GM21619 (cell line): ENCODE results near the gene NPAS4.
"Not testable (repeated sequence)": the region's sequence is repeated elsewhere in the genome, so short reads cannot be mapped to it uniquely, and the experiment has no call there.

ENCODE experiments used
- ATAC-seq: cut with Tn5 transposase; IDR thresholded peaks from one replicate; pipeline ENCODE4 v1.9.1; 2021; ENCODE audit not compliant: unreplicated experiment

NPAS4 gene

DNA sequence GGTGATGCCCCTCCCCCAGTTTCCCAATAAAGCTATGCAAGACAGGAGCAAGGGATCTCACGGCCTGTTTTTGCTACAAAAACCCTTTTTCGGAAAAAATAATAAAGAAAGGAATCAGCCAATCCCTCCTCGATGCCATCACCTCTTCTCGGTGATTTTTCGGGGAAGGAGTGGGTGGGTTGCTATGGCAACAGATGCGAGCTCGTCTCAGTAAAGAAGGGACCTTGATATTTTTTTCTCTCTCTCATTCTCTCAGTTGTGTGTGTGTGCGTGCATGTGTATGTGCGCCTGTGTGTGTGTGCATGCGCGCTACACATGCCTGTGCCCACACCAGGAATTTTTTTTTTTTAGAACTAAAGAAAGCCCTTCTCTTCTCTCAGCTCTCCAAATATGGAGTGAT is 3.8 kb upstream of the NPAS4 start:
- no peak for ATAC-seq

DNA sequence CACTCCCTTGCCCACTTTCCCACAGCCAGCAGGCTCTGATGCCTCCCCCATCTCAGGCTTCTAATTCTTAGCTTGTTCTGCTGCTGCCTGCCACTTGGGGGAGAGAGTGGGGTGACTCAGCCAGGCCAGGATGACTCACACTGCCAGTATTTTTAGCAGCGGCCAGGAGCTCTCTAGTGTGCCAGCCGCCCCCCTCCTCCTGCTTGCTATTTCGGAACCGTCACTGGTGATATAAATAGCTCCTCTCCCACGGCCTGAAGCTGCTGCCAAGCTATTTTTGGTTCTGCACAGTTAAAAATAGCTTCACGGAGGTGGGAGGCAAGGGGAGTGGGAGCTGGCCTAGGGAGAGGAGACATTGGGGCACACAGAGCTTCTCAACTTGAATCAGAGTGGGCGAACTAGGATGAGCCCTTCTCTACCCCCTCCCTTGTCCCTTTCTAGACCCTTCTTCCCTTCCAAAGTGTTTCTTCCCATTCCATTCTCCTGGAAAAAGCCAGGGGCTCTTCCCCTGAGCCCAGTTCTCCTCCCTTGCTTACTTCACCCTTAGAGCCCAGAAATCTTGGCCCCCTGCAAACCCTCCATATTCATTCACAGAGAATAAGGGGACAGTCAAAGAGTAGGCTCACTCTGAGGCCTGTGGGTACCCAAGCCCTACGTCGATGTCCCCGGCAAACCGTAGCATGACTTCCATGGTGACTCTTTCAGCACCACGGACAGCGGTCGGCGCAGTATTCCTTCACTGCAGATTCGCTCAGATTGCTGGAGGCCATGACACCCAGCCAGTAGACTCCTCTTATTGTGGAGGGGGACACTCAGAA is 2.5 kb upstream of the NPAS4 start:
- peak; percentile 54 for ATAC-seq

DNA sequence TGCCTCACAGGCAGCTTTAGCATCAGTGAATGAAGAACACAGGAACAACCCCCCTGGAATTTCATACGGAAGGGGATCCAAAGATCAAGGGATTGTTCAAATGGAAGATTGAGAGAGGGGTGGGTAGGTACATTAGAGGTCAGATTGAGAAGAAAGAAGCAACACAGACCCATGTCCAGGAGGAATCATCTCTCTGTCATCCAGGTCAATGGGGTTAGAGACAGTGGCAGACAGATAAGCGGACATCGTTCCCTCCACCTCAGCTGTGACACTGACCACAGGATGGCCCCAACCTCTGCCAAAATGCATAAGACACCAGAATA is 1.9 kb upstream of the NPAS4 start:
- ATAC-seq = no peak

DNA sequence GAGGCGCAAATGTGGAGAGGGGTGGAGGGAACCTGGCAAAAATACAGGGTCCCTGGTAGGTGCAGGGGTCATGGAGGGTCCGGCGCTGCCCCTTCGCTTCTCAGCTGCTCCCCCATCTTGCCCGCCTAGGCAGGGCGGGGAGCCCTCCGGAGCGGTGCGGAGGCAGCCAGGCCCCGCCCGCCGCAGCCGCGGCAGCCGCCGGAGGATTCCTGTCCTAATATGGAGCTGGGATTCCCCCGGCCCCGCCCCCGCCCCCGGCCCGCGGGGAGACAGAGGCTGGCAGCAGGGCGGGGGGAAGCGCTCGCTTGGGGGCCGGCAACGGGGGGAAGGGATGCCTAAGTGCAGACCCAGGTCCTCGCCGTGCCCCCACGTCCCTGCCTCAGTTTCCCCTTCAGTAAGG is 1.0 kb upstream of the NPAS4 start:
- ATAC-seq = no peak

DNA sequence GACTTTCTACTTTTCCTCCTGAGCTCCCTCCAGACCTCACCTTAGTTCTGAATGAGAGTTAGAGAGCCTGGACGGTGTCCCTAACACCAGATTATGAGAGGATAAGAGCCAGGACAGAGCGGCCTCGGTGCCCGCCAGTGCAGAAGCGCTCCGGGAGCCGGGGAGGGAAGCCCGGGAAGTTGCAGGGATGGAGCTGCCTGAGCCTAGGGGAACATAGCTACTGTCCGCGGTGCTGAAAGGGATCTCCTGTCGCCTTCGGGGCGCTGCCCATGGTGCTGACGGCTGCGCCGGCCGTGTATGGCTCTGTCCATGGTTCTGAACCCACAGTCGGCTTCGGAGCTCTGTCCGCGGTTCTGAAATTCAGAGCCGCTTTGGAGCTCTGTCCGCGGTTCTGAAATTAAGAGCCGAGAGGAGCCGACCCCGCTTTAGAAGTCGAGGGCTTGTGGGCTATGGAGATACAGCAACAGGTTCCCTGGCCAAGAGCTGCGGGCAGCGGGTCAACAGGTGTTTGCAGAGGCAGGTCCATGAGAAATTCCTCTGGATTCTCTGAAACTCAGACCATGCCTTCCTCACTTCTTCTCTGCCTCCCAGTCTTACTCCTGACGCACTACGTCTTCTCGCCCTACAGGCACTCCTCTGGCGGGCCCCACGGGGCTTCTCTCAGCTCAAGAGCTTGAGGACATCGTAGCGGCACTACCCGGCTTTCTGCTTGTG is 814 bp downstream of the NPAS4 start:
- peak; percentile 61 for ATAC-seq

DNA sequence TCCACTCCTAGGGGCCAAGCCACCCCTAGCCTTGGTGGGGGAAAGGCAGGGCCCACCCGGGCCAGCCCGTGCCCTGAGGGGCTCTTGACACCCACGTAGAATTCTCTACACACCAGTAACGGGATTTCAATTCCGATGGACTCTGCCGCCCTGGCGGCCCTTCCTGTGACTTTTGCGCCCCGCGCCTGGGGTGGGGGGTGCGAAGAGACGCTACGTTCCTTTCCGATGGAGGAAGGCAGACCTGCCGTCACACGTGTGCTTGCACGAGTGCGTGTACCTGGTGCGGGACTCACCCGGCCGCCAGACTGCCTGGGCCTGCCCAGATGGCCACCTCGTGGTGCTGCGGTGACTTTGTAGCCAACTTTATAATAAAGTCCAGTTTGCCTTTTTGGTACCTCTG is 5.5 kb downstream of the NPAS4 start:
- ATAC-seq = no peak

DNA sequence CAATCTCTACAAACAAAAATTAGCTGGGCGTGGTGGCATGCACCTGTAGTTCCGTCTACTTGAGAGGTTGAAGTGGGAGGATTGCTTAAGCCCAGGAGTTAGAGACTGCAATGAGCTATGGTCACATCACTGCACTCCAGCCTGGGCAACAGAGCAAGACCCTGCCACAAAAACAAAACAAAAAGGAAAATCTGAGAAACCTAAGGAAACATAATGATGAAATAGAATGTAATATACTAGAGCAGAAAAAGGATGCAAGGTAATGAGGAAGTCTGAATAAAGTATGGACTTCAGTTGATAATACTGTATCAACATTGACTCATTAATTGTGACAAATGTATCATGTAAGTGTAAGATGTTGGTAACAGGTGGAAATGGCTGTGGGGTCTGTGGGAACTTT is 8.1 kb downstream of the NPAS4 start:
- ATAC-seq = no peak

DNA sequence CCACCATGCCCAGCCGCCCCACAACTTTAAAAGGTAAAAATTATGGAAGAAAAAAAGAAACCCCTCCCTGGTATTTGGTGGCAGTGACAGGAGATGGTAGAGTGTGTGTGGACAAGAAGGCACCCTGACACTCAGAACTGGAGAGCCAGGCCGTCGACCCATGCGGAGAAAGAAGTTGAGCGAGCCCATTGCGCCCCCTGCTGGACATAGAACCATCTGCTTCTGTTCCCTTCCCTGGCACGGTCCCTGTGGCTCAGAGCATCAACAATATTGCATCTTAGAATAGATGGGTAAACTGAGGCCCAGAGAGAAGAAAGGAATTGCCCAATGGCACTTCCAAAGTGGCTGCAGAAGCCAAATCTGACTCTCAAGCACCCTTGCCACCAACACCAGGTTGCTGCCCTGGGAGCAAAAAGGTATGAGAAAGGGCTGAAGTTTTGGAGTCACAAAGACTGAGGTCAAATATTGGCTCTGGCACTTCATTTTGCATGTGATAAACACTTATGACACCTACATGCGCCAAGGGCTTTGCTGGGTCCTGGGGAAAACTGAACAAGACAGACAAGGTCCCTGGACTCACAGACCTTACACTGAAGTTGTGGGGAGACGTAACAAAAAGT is 9.3 kb downstream of the NPAS4 start:
- ATAC-seq = no peak

DNA sequence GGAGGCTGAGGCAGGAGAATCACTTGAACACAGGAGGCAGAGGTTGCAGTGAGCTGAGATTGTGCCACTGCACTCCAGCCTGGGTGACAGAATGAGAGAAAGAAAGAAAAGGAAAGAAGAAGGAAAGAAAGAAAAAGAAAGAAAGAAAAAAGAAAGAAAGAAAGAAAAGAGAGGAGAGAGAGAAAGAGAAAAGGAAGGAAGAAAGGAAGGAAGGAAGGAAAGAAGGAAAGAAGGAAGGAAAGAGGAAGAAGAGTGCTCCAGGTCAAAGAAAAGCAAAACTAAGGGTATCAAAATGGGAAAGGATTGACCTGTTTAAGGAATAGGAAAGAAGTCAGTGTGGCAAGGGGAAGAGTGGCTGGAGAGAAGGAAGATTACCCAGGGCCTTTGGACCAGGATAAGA is 10.5 kb downstream of the NPAS4 start:
- not testable (repeated sequence) for ATAC-seq

DNA sequence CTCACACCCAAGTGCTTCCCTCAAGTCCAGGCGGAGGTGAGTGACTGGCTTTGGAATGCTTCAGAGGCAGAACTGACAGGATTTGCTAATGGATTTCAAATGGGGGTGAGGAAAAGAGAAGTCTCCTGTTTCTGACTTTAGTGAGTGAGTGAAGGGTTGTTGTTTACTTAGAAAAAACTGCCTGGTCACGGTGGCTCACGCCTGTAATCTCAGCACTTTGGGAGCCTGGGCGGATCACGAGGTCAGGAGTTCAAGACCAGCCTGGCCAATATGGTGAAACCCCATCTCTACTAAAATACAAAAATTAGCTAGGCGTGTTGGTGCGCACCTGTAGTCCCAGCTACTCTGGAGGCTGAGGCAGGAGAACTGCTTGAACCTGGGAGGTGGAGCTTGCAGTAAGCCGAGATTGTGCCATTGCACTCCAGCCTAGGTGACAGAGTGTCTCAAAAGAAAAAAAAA is 11.1 kb downstream of the NPAS4 start:
- not testable (repeated sequence) for ATAC-seq

DNA sequence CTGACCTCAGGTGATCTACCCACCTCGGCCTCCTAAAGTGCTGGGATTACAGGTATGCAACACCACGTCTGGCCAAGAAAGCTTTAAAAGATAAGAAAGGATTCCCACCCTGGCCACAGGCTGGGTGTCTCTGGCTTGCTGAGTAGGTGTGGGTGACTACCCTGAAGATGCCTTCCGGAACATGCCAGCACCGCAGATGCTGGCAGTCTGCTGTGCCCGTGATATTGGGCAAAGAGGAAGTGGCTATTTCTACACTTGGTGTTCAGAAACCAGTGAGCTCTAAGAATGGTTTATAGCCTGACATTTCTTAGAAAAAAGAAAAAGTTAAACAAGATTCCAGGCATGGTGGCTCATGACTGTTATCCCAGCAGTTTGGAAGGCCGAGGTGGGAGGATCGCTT is 11.8 kb downstream of the NPAS4 start:
- ATAC-seq = no peak

DNA sequence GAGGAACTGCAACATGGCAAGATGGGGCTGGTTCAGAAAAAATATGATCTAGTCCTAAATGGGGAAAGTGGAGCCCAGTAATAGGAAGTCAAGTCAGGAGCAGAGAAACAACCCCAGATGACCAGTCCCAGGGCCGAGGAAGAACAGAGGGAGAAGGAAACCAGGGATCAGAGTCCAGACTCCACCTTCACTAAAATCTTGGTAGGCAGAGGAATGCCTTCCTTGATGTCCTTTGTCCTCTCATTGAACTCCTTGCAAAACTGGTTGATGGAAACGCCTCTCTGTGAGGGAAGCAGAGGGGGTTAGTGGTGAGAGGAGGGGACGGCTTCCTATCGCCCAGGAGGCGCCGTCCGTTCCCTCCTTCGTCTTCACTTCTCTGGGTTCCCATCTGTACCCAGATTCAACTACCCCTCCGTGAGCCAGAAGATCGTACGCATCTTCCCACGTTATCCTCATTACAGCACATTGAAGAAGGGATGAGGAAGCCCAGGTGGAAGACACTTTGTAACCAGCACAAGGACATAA is 17.2 kb downstream of the NPAS4 start:
- no peak for ATAC-seq

DNA sequence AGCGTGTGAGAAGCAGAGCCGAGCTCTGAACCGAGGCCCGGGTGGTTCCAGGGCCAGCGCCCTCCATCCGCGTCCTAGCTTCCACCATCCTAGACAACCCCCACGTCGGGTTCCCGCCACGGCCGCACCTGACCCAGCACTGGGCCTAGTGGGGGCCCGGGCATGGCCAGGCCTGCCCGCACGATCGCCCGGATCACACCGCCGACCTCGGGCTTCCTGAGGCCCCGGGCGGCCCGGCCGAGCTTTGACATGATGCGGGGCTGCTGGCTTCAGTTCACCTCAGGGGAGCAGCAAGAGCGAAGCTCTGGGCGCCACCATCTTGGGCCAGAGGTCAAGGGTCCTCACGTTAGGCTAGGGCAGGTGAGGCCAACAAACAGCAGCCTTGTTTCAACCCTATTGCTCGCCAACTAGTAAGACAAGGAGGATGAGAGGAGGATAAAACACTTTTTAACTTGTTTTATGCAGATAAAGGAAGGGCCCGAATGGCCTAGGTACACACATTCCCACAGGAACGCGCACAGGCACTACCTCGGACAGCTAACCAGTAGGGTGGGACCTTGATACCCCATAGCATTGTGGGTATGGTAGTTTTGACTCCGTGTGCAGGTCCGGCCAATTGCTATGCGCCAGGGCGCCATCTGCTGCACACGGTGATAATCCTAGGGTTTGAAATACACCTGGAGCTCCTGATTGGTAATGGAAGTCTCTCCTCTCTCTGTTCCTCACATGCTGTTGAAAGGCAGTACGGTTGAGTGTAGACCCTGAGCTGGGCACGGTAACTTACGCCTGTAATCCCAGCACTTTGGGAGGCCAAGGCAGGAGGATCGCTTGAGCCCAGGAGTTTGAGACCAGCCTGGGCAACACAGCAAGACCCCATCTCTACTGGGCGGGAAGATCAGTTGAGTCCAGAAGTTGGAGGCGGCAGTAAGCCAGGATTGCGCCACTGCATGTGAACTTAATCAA is 17.9 kb downstream of the NPAS4 start, which contains the start of gene MRPL11:
MRPL11 (minus strand) TSS at position 345 of the 963 bp plus-strand sequence; CDS start at position 251, 94 bp downstream.
- ATAC-seq = peak; percentile 95

DNA sequence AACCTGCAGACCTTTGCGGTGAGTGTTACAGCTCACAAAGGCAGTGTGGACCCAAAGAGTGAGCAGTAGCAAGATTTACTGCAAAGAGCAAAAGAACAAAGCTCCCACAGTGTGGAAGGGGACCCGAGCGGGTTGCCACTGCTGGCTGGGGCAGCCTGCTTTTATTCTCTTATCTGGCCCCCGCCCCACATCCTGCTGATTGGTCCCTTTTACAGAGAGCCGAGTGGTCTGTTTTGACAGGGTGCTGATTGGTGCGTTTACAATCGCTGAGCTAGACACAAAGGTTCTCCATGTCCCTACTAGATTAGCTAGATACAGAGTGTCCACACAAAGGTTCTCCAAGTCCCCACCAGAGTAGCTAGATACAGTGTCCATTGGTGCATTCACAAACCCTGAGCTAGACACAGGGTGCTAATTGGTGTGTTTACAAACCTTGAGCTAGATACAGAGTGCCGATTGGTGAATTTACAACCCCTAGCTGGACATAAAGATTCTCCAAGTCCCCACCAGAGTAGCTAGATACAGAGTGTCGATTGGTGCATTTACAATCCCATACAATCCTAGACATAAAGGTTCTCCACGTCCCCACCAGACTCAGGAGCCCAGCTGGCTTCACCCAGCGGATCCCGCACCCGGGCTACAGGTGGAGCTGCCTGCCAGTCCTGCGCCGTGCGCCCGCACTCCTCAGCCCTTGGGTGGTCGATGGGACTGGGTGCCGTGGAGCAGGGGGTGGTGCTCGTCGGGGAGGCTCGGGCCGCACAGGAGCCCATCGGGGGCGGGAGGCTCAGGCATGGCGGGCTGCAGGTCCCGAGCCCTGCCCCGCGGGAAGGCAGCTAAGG is 19.5 kb downstream of the NPAS4 start:
- not testable (repeated sequence) for ATAC-seq

DNA sequence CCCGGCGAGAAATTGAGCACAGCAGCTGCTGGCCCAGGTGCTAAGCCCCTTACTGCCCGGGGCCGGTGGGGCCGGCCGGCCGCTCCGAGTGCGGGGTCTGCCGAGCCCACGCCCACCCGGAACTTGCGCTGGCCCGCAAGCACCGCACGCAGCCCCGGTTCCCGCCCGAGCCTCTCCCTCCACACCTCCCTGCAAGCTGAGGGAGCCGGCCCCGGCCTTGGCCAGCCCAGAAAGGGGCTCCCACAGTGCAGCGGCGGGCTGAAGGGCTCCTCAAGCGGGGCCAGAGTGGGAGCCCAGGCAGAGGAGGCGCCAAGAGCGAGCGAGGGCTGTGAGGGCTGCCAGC is 20.1 kb downstream of the NPAS4 start:
- not testable (repeated sequence) for ATAC-seq

DNA sequence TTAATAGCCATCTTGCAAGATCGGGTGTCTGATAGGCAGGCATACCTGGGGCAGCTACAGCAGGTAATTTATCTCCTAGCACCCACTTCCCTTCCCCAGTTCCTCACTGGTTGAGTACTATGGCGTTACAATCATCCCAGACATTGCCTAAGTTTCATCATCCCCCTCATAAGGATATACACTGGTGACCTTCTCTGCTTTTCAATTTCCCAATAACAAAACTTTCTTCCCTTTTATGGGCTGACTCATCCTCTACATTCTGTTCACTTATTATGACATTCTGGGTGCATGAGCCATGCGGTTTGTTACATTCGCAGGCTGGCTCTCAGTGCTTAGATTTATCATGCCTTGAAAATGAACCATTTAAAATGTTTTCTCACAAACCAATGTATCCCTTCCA is 22.8 kb downstream of the NPAS4 start:
- no peak for ATAC-seq

DNA sequence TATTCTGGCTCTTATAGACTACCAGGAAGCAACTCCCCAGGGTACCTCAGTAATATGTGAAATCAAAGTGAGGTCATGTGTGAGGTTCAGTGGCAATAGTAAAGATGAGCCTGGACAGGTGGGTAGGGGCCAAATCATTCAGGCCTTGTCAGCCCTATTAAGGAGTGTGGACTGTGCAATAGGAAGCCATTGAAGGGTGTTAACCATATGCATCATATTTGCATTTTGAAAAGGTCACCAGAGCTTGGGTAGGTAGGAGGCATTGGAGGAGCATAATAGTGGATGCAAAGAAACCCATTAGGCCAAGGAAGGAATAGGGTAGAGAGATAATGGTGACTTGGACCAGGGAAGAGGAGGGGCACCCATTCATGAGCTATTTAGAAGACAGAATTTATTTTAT is 26.2 kb downstream of the NPAS4 start:
- ATAC-seq = no peak

DNA sequence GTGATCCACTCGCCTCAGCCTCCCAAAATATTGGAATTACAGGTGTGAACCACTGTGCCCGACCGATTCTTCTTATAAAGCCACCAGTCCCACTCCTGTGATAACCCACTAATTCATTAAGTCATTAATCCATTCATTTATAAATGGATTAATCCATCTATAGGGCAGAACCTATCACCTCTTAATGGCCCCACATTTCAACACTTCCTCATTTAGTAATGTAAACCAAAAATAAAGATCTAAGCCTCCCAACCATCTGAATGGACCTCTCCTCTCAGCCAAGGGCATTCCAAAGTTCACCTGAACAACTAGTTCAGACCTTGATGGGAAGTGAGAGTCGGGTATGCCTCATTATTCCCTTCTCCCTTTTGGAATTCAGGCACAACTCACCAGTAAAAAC is 27.7 kb downstream of the NPAS4 start:
- ATAC-seq = no peak

DNA sequence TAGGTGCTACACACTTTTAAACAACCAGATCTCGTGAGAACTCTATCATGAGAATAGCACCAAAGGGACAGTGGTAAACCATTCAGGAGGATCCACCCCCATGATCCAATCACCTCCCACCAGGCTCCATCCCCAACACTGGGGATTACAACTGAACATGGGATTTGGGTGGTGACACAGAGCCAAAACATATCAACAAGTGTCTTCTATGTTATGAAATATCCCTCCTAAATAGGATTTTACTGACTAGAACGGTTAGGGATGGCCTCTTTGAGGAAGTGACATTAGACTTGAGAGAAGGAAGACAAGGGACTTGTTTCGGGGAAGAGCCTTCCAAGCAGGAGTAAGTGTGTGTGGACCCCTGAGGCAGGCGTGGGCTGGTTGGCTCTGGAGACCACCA is 29.7 kb downstream of the NPAS4 start:
- ATAC-seq = no peak

DNA sequence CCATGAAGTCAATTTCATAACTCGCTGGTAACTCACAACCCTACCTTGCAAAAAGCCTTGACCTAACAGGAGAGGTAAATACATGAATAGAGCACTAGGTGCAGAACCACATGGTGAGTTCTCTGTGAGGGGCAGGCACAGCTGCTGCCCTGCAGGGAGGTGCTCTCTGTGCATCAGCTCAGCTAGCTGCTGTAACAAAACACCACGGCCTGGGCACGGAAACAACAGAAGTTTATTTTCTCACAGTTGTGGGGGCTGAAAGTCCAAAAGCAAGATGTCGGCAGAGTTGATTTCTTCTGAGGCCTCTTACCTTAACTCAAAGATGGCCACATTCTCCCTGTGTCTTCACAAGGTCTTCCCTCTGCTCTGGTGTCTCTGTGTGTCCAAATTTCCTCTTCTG is 30.8 kb downstream of the NPAS4 start:
- no peak for ATAC-seq
